ENCODE measurements around the gene FBN1.

GRCh38 chr15:48634893-48635292, 10.6 kb downstream of the FBN1 start:
- TF ChIP-seq EZH2phosphoT487 (IDR thresholded peaks at IDR 0.05) (no peak), CTCF (IDR thresholded peaks at IDR 0.05) (no peak), EZH2 (IDR thresholded peaks at IDR 0.05) (no peak)

Data from neural progenitor cell (in vitro differentiated cells).